Liver (tissue), 9 donors: ENCODE measurements around the gene MAB21L4. TPM values are rescaled to one million over a fixed set of nuclear protein-coding genes. Genes with fewer than 3 reads are reported as not detected.

ENCODE experiments used
- DNase-seq: peaks from one replicate; pipeline ENCODE4 v3.0.0-alpha.2; 2017; ENCODE audit warnings: low spot score
- H3K27ac ChIP-seq, 2 donors: one replicate each; pipeline ENCODE4 v1.7.0; 2013; ENCODE audit warnings: inconsistent platforms in 2 of 2, low read length in 2 of 2, control low read depth in 1 of 2, low read depth in 1 of 2, mild to moderate bottlenecking in 1 of 2
- H3K27me3 ChIP-seq, 4 donors: one replicate each; pipeline versions ENCODE4 v1.6.1 to v1.7.0; 2013; ENCODE audit warnings: low read length in 3 of 4, inconsistent platforms in 1 of 4, mild to moderate bottlenecking in 1 of 4, moderate library complexity in 1 of 4; ENCODE audit not compliant: control insufficient read depth in 4 of 4, insufficient read depth in 4 of 4
- H3K36me3 ChIP-seq, 4 donors: one replicate each; pipeline versions ENCODE4 v1.6.1 to v1.7.0; 2013; ENCODE audit warnings: low read length in 3 of 4, mild to moderate bottlenecking in 3 of 4, low read depth in 1 of 4, moderate library complexity in 1 of 4; ENCODE audit not compliant: control insufficient read depth in 4 of 4, insufficient read depth in 3 of 4
- H3K4me1 ChIP-seq, 4 donors: one replicate each; pipeline versions ENCODE4 v1.6.1 to v1.7.0; 2013; ENCODE audit warnings: low read length in 3 of 4, mild to moderate bottlenecking in 3 of 4, moderate library complexity in 1 of 4; ENCODE audit not compliant: control insufficient read depth in 4 of 4, insufficient read depth in 4 of 4
- H3K4me3 ChIP-seq, 3 donors: one replicate each; pipeline versions ENCODE4 v1.6.1 to v1.7.0; 2013; ENCODE audit warnings: low read length in 3 of 3, control low read depth in 1 of 3, low read depth in 1 of 3, mild to moderate bottlenecking in 1 of 3
- H3K9ac ChIP-seq, 2 donors: one replicate each; pipeline ENCODE4 v1.7.0; 2013; ENCODE audit warnings: low read length in 2 of 2, mild to moderate bottlenecking in 2 of 2, moderate library complexity in 2 of 2, control low read depth in 1 of 2, low read depth in 1 of 2
- H3K9me3 ChIP-seq, 4 donors: one replicate each; pipeline versions ENCODE4 v1.6.1 to v1.7.0; 2013; ENCODE audit warnings: low read length in 3 of 4; ENCODE audit not compliant: control insufficient read depth in 4 of 4
- EGR1 ChIP-seq, 2 donors: IDR thresholded peaks; 2 replicates each; pipeline ENCODE4 v1.6.1; 2016 to 2018; ENCODE audit warnings: antibody characterized with exemption in 2 of 2, low read depth in 2 of 2
- FOXA1 ChIP-seq: IDR thresholded peaks from 2 replicates; pipeline ENCODE4 v1.6.1; 2016; ENCODE audit warnings: antibody characterized with exemption
- FOXA2 ChIP-seq: IDR thresholded peaks from 2 replicates; pipeline ENCODE4 v1.6.1; 2016; ENCODE audit warnings: antibody characterized with exemption
- GABPA ChIP-seq, 2 donors: IDR thresholded peaks in 1 of 2; conservative IDR thresholded peaks in 1 of 2; 2 replicates each; pipeline ENCODE4 v1.6.1; 2016; ENCODE audit warnings: antibody characterized with exemption in 2 of 2, mild to moderate bottlenecking in 1 of 2, moderate library complexity in 1 of 2
- HNF4A ChIP-seq, 2 donors: conservative IDR thresholded peaks; 2 replicates each; pipeline ENCODE4 v1.6.1; 2016; ENCODE audit warnings: antibody characterized with exemption in 2 of 2, mild to moderate bottlenecking in 2 of 2
- HNF4G ChIP-seq: IDR thresholded peaks from 2 replicates; pipeline ENCODE4 v1.6.1; 2016; ENCODE audit warnings: antibody characterized with exemption
- JUND ChIP-seq, 2 donors: IDR thresholded peaks; 2 replicates each; pipeline ENCODE4 v1.6.1; 2016; ENCODE audit warnings: antibody characterized with exemption in 2 of 2
- NR2F2 ChIP-seq: IDR thresholded peaks from 2 replicates; pipeline ENCODE4 v1.6.1; 2016; ENCODE audit warnings: antibody characterized with exemption
- RAD21 ChIP-seq, 2 donors: IDR thresholded peaks; 2 replicates each; pipeline ENCODE4 v1.6.1; 2016; ENCODE audit warnings: antibody characterized with exemption in 2 of 2, mild to moderate bottlenecking in 2 of 2
- RXRA ChIP-seq, 2 donors: IDR thresholded peaks; 2 replicates each; pipeline ENCODE4 v1.6.1; 2017 to 2018; ENCODE audit warnings: antibody characterized with exemption in 2 of 2, mild to moderate bottlenecking in 1 of 2
- SP1 ChIP-seq: IDR thresholded peaks from 2 replicates; pipeline ENCODE4 v1.6.1; 2018; ENCODE audit warnings: antibody characterized with exemption, mild to moderate bottlenecking
- TAF1 ChIP-seq: conservative IDR thresholded peaks from 2 replicates; pipeline ENCODE4 v1.6.1; 2016; ENCODE audit warnings: antibody characterized with exemption, mild to moderate bottlenecking
- YY1 ChIP-seq: IDR thresholded peaks from 2 replicates; pipeline ENCODE4 v1.6.1; 2016; ENCODE audit warnings: antibody characterized with exemption, mild to moderate bottlenecking
- WGBS: extraction: QIAGEN DNeasy Blood & Tissue Kit; methylation state at CpG from one replicate; pipeline ENCODE4 v1.1.7; 2013; 5-methylcytosine and 5-hydroxymethylcytosine counted together
- polyA plus RNA-seq, 2 donors: library from polyadenylated mRNA; stranded (reverse) in 1 of 2; unstranded in 1 of 2; fragments of 200-250 nt in 1 of 2; fragments of >200 nt in 1 of 2; fragmentation: Nextera tagmentation in 1 of 2; extraction: Ambion mirVana in 1 of 2; gene quantifications; one replicate each; pipeline versions ENCODE4 v1.2.1 to v1.2.3, GENCODE V29; 2013 to 2015
- total RNA-seq, 2 donors: library from RNA; depleted of rRNA; stranded (reverse); fragments of >200 nt; gene quantifications; one replicate each; pipeline ENCODE4 v1.2.3, GENCODE V29; 2014
- TF ChIP-seq, protein P1 (sequence below): IDR thresholded peaks from 2 replicates; pipeline ENCODE4 v1.6.1; 2016; ENCODE audit warnings: antibody characterized with exemption
- TF ChIP-seq, protein P2 (sequence below): IDR thresholded peaks from 2 replicates; pipeline ENCODE4 v1.6.1; 2016; ENCODE audit warnings: antibody characterized with exemption, mild to moderate bottlenecking
- TF ChIP-seq, protein P3 (sequence below): fragments of 150-350 bp; IDR thresholded peaks from 2 replicates; pipeline ENCODE4 v1.5.1; 2017; ENCODE audit warnings: improper control_type of control experiment, low read depth, low read length; ENCODE audit not compliant: missing input control
- TF ChIP-seq, protein P4 (sequence below): IDR thresholded peaks from 2 replicates; pipeline ENCODE4 v1.6.1; 2016; ENCODE audit warnings: antibody characterized with exemption
- TF ChIP-seq, protein P5 (sequence below): IDR thresholded peaks from 2 replicates; pipeline ENCODE4 v1.6.1; 2016; ENCODE audit warnings: antibody characterized with exemption
- donor health status: healthy.
- donor health status: healthy.
- donor health status: healthy.
- donor health status: healthy.
- donor health status: healthy.

Gene MAB21L4
- total and polyA plus RNA-seq, 4 donors = 0.59 to 8.8 (median 1.1) TPM

DNA sequence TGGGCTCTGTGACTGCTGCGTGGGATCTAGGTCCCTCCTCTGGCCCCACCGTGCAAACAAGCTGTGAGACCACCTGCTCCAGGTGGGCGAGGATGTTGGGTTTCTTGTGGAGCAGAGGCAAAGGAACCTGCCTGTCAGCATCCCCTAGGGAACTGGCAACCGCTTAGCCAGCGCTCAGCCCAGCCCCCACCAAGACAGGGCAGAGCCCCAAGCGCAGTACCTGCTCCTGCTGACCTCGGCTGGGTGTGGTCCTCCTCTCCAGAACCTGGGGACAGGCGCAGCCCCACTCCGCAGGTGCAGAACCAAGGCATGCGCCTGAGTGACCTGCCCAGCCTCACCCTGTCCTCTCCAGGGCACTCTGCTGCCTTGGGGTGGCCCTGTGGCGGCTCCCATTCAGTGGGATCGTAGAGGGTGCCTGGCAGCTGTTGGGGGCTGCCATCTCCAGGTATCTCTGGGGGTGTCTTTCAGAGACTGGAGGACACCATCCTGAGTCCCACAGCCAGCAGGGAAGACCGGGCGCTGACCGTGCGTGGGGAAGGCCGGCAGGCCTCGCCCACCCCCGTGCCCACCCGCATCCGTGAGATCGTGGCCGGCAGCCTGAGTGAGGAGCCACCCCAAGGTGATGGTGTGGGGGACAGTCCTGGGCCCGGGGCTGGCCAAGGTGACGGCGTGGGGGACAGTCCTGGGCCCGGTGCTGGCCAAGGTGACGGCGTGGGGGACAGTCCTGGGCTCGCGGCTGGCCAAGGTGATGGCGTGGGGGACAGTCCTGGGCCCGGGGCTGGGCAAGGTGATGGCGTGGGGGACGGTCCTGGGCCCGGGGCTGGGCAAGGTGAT, 22.5 kb upstream of the MAB21L4 start:
- no peaks in the 10 kb centered on the region for H3K9me3 ChIP-seq
- WGBS = 93% methylated on average over 36 of the region's 36 CpGs
- H3K4me3 ChIP-seq = no peak overlapping the region
- no peaks in the 10 kb centered on the region for H3K36me3 ChIP-seq
- H3K9ac ChIP-seq = no peak overlapping the region
- DNase-seq = no peak
- no peaks in the 10 kb centered on the region for H3K27me3 ChIP-seq
- peaks cover 0 to 8% (median 3%) of the 10 kb centered on the region in 4 donors for H3K4me1 ChIP-seq
- no peak overlapping the region for H3K27ac ChIP-seq
- TF ChIP-seq YY1 (no peak), HNF4G (no peak), SP1 (no peak), FOXA2 (no peak), FOXA1 (no peak), EGR1 (IDR thresholded peaks at IDR 0.05; ENCODE audit: low read depth in 2 of 2) (no peak), TAF1 (no peak), RAD21 (IDR thresholded peaks at IDR 0.05) (no peak), GABPA (IDR thresholded peaks at IDR 0.05 in 1 of 2, conservative IDR thresholded peaks at IDR 0.05 in 1 of 2) (no peak), HNF4A (conservative IDR thresholded peaks at IDR 0.05) (no peak), JUND (IDR thresholded peaks at IDR 0.05) (no peak), RXRA (IDR thresholded peaks at IDR 0.05) (no peak), NR2F2 (no peak)
- TF ChIP-seq, protein P1, sequence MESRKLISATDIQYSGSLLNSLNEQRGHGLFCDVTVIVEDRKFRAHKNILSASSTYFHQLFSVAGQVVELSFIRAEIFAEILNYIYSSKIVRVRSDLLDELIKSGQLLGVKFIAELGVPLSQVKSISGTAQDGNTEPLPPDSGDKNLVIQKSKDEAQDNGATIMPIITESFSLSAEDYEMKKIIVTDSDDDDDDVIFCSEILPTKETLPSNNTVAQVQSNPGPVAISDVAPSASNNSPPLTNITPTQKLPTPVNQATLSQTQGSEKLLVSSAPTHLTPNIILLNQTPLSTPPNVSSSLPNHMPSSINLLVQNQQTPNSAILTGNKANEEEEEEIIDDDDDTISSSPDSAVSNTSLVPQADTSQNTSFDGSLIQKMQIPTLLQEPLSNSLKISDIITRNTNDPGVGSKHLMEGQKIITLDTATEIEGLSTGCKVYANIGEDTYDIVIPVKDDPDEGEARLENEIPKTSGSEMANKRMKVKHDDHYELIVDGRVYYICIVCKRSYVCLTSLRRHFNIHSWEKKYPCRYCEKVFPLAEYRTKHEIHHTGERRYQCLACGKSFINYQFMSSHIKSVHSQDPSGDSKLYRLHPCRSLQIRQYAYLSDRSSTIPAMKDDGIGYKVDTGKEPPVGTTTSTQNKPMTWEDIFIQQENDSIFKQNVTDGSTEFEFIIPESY = no peak
- TF ChIP-seq, protein P2, sequence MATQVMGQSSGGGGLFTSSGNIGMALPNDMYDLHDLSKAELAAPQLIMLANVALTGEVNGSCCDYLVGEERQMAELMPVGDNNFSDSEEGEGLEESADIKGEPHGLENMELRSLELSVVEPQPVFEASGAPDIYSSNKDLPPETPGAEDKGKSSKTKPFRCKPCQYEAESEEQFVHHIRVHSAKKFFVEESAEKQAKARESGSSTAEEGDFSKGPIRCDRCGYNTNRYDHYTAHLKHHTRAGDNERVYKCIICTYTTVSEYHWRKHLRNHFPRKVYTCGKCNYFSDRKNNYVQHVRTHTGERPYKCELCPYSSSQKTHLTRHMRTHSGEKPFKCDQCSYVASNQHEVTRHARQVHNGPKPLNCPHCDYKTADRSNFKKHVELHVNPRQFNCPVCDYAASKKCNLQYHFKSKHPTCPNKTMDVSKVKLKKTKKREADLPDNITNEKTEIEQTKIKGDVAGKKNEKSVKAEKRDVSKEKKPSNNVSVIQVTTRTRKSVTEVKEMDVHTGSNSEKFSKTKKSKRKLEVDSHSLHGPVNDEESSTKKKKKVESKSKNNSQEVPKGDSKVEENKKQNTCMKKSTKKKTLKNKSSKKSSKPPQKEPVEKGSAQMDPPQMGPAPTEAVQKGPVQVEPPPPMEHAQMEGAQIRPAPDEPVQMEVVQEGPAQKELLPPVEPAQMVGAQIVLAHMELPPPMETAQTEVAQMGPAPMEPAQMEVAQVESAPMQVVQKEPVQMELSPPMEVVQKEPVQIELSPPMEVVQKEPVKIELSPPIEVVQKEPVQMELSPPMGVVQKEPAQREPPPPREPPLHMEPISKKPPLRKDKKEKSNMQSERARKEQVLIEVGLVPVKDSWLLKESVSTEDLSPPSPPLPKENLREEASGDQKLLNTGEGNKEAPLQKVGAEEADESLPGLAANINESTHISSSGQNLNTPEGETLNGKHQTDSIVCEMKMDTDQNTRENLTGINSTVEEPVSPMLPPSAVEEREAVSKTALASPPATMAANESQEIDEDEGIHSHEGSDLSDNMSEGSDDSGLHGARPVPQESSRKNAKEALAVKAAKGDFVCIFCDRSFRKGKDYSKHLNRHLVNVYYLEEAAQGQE = no peak
- TF ChIP-seq, protein P3, sequence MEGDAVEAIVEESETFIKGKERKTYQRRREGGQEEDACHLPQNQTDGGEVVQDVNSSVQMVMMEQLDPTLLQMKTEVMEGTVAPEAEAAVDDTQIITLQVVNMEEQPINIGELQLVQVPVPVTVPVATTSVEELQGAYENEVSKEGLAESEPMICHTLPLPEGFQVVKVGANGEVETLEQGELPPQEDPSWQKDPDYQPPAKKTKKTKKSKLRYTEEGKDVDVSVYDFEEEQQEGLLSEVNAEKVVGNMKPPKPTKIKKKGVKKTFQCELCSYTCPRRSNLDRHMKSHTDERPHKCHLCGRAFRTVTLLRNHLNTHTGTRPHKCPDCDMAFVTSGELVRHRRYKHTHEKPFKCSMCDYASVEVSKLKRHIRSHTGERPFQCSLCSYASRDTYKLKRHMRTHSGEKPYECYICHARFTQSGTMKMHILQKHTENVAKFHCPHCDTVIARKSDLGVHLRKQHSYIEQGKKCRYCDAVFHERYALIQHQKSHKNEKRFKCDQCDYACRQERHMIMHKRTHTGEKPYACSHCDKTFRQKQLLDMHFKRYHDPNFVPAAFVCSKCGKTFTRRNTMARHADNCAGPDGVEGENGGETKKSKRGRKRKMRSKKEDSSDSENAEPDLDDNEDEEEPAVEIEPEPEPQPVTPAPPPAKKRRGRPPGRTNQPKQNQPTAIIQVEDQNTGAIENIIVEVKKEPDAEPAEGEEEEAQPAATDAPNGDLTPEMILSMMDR = no peak
- TF ChIP-seq, protein P4, sequence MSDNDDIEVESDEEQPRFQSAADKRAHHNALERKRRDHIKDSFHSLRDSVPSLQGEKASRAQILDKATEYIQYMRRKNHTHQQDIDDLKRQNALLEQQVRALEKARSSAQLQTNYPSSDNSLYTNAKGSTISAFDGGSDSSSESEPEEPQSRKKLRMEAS = no peak
- TF ChIP-seq, protein P5, sequence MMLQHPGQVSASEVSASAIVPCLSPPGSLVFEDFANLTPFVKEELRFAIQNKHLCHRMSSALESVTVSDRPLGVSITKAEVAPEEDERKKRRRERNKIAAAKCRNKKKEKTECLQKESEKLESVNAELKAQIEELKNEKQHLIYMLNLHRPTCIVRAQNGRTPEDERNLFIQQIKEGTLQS = no peak
